ENCODE data around the gene PSD4. TPM values are rescaled to one million over a fixed set of nuclear protein-coding genes. Genes with fewer than 3 reads are reported as not detected.

PSD4 gene
- total RNA-seq, 1 experiment from 2014 or later = 1.5 TPM

- no peak for DNase-seq
- no peaks in the 10 kb centered on the region for H3K27me3 ChIP-seq
Observed at GRCh38 chr2:113182471-113183260, 8.9 kb downstream of the PSD4 start.

GRCh38 chr2:113183264-113183663 is 9.5 kb downstream of the PSD4 start:
- no peak overlapping the region for H3K27ac ChIP-seq
- H3K27me3 ChIP-seq = no peaks in the 10 kb centered on the region
- H3K36me3 ChIP-seq = no peaks in the 10 kb centered on the region
- peaks cover 6% of the 10 kb centered on the region for H3K4me1 ChIP-seq
- H3K9me3 ChIP-seq (replicated peaks) = no peaks in the 10 kb centered on the region
- H3K4me3 ChIP-seq = no peak overlapping the region
- no peak for DNase-seq

More at GRCh38 chr2:113182471-113183260, 8.9 kb downstream of the PSD4 start:
- no peak overlapping the region for H3K4me3 ChIP-seq
- no peak overlapping the region for H3K27ac ChIP-seq
- H3K36me3 ChIP-seq = no peaks in the 10 kb centered on the region
- H3K4me1 ChIP-seq = peaks cover 6% of the 10 kb centered on the region
- H3K9me3 ChIP-seq (replicated peaks) = no peaks in the 10 kb centered on the region

GRCh38 chr2:113183703-113184102 is 9.9 kb downstream of the PSD4 start:
- DNase-seq = no peak

GRCh38 chr2:113184531-113185230 is 10.9 kb downstream of the PSD4 start:
- peaks cover 6% of the 10 kb centered on the region for H3K4me1 ChIP-seq
- H3K36me3 ChIP-seq = no peaks in the 10 kb centered on the region
- H3K4me3 ChIP-seq = no peak overlapping the region
- H3K27me3 ChIP-seq = no peaks in the 10 kb centered on the region
- DNase-seq = no peak
- no peaks in the 10 kb centered on the region for H3K9me3 ChIP-seq (replicated peaks)
- no peak overlapping the region for H3K27ac ChIP-seq

More at GRCh38 chr2:113183703-113184102, 9.9 kb downstream of the PSD4 start:
- Histone ChIP-seq H3K27me3 (no peaks in the 10 kb centered on the region), H3K36me3 (no peaks in the 10 kb centered on the region), H3K4me1 (peaks cover 6% of the 10 kb centered on the region), H3K4me3 (no peak overlapping the region), H3K27ac (no peak overlapping the region), H3K9me3 (replicated peaks) (no peaks in the 10 kb centered on the region)

GRCh38 chr2:113185664-113186432 is 12.1 kb downstream of the PSD4 start:
- H3K4me3 ChIP-seq = no peak overlapping the region
- no peak for DNase-seq
- H3K9me3 ChIP-seq (replicated peaks) = no peaks in the 10 kb centered on the region
- H3K27me3 ChIP-seq = no peaks in the 10 kb centered on the region; the same call in 1 of the 2 replicates
- no peak overlapping the region for H3K27ac ChIP-seq
- no peaks in the 10 kb centered on the region for H3K36me3 ChIP-seq
- peaks cover 6% of the 10 kb centered on the region for H3K4me1 ChIP-seq

- Histone ChIP-seq H3K9me3 (replicated peaks) (no peaks in the 10 kb centered on the region), H3K36me3 (no peaks in the 10 kb centered on the region), H3K27me3 (no peaks in the 10 kb centered on the region; the same call in 1 of the 2 replicates), H3K4me1 (peaks cover 3% of the 10 kb centered on the region), H3K4me3 (no peak overlapping the region), H3K27ac (no peak overlapping the region)
- no peak for DNase-seq
Observed at GRCh38 chr2:113186433-113186796, 12.6 kb downstream of the PSD4 start.

GRCh38 chr2:113187771-113188170 is 14.0 kb downstream of the PSD4 start:
- no peak for DNase-seq
- no peak overlapping the region for H3K27ac ChIP-seq
- H3K4me3 ChIP-seq = no peak overlapping the region
- H3K27me3 ChIP-seq = no peaks in the 10 kb centered on the region; the same call in 1 of the 2 replicates
- no peaks in the 10 kb centered on the region for H3K9me3 ChIP-seq (replicated peaks)
- H3K36me3 ChIP-seq = no peaks in the 10 kb centered on the region
- no peaks in the 10 kb centered on the region for H3K4me1 ChIP-seq

- H3K9me3 ChIP-seq (replicated peaks) = no peaks in the 10 kb centered on the region
- H3K4me3 ChIP-seq = no peak overlapping the region
Observed at GRCh38 chr2:113190871-113191270, 17.1 kb downstream of the PSD4 start.

GRCh38 chr2:113192459-113193100 is 18.8 kb downstream of the PSD4 start:
- Histone ChIP-seq H3K27ac (no peak overlapping the region), H3K4me3 (no peak overlapping the region)

More at GRCh38 chr2:113190871-113191270, 17.1 kb downstream of the PSD4 start:
- no peaks in the 10 kb centered on the region; the same call in 1 of the 2 replicates for H3K27me3 ChIP-seq
- no peaks in the 10 kb centered on the region for H3K36me3 ChIP-seq
- H3K27ac ChIP-seq = no peak overlapping the region
- H3K4me1 ChIP-seq = no peaks in the 10 kb centered on the region
- DNase-seq = no peak

GRCh38 chr2:113195923-113196501 is 22.2 kb downstream of the PSD4 start:
- H3K9me3 ChIP-seq (replicated peaks) = no peaks in the 10 kb centered on the region
- H3K27ac ChIP-seq = no peak overlapping the region
- H3K36me3 ChIP-seq = no peaks in the 10 kb centered on the region
- H3K4me1 ChIP-seq = peaks cover 3% of the 10 kb centered on the region; the same call in 1 of the 2 replicates
- no peak overlapping the region for H3K4me3 ChIP-seq
- DNase-seq = no peak
- no peaks in the 10 kb centered on the region for H3K27me3 ChIP-seq

More at GRCh38 chr2:113192459-113193100, 18.8 kb downstream of the PSD4 start:
- no peak for DNase-seq
- Histone ChIP-seq H3K27me3 (no peaks in the 10 kb centered on the region; the same call in 1 of the 2 replicates), H3K4me1 (no peaks in the 10 kb centered on the region), H3K9me3 (replicated peaks) (no peaks in the 10 kb centered on the region), H3K36me3 (no peaks in the 10 kb centered on the region)

GRCh38 chr2:113196839-113197238 is 23.1 kb downstream of the PSD4 start:
- H3K4me3 ChIP-seq = no peak overlapping the region
- no peaks in the 10 kb centered on the region for H3K36me3 ChIP-seq
- no peaks in the 10 kb centered on the region for H3K27me3 ChIP-seq
- no peak for DNase-seq
- H3K27ac ChIP-seq = no peak overlapping the region
- H3K9me3 ChIP-seq (replicated peaks) = no peaks in the 10 kb centered on the region
- peaks cover 5% of the 10 kb centered on the region; the same call in 1 of the 2 replicates for H3K4me1 ChIP-seq

- no peaks in the 10 kb centered on the region for H3K27me3 ChIP-seq
- no peaks in the 10 kb centered on the region for H3K9me3 ChIP-seq (replicated peaks)
- no peak overlapping the region for H3K27ac ChIP-seq
- peaks cover 5% of the 10 kb centered on the region; the same call in 1 of the 2 replicates for H3K4me1 ChIP-seq
- DNase-seq = no peak
- H3K36me3 ChIP-seq = no peaks in the 10 kb centered on the region
- no peak overlapping the region for H3K4me3 ChIP-seq
Observed at GRCh38 chr2:113197347-113198047, 23.7 kb downstream of the PSD4 start.

GRCh38 chr2:113198048-113198789 is 24.4 kb downstream of the PSD4 start:
- no peak for DNase-seq
- Histone ChIP-seq H3K4me1 (peaks cover 5% of the 10 kb centered on the region; the same call in 1 of the 2 replicates), H3K4me3 (peak overlapping the region; percentile 65), H3K27ac (no peak overlapping the region; the same call in 1 of the 2 replicates), H3K36me3 (no peaks in the 10 kb centered on the region), H3K27me3 (no peaks in the 10 kb centered on the region), H3K9me3 (replicated peaks) (no peaks in the 10 kb centered on the region)

All from SJCRH30 (cell line).